Measurements from ENCODE around the gene PRX.
A peak's percentile ranks its signal among the peaks of the same experiment; 100 is the strongest.
"Not testable (repeated sequence)": the region's sequence is repeated elsewhere in the genome, so short reads cannot be mapped to it uniquely, and the experiment has no call there.

PRX gene

GRCh38 chr19:40414542-40415535, 1.7 kb upstream of the PRX start:
- no peak for DNase-seq

DNA sequence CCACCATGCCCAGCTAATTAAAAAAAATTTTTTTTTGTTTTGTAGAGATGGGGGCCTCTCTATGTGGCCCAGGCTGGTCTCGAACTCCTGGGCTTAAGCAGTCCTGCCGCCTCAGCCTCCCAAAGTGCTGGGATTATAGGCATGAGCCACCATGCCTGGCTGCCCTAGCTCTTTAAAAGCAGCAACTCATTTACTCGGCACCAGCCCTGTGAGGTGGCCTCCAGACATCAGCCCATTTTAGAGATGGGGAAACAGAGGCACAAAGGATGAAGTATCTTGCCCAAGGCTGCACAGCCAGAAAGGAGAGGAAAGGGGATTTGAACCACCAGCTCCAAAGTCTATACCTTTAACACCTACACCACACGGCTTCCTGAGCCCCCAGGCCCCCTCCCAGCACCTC, 312 bp downstream of the PRX start:
- no peak for DNase-seq

GRCh38 chr19:40411958-40412499, 1.1 kb downstream of the PRX start:
- no peak for DNase-seq

DNA sequence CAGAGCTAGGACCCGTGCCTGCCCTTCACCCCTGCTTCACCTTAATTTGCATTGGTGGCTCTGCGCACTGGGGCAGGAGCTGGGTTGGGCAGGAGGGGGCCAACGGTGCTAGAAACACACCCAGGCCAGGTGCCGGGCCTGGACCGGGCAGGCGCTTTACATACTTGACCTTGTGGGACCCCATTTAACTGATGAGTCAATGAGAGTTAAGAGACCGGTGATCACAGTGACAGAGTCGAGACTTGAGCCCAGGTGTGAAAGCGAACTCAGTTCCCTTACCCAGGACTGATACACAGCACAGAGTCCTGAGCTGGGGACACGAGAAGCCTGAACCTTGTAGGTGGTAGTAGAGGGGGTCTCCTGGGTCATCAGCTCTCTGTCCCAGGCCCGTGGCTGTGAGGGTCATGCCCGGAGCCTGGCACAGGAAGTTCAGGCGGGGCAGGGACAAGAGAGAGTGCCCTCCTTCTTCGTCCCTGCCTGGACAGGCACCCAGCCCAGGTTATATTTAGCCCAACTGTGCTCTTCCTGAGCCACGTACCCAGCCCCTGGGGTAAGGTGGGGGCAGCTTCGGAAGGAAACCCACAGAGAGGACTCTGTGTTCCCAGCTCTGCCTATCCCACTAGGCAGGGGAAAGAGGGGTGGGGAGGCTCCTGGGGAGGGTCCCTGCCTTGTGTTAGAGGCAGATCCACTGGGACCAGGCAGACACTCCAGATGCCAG, 1.9 kb downstream of the PRX start:
- DNase-seq = no peak

- DNase-seq = no peak
These were observed 3.2 kb downstream of the PRX start for GRCh38 chr19:40410030-40410389.

GRCh38 chr19:40408598-40408925, 4.6 kb downstream of the PRX start:
- DNase-seq = not testable (repeated sequence)

DNA sequence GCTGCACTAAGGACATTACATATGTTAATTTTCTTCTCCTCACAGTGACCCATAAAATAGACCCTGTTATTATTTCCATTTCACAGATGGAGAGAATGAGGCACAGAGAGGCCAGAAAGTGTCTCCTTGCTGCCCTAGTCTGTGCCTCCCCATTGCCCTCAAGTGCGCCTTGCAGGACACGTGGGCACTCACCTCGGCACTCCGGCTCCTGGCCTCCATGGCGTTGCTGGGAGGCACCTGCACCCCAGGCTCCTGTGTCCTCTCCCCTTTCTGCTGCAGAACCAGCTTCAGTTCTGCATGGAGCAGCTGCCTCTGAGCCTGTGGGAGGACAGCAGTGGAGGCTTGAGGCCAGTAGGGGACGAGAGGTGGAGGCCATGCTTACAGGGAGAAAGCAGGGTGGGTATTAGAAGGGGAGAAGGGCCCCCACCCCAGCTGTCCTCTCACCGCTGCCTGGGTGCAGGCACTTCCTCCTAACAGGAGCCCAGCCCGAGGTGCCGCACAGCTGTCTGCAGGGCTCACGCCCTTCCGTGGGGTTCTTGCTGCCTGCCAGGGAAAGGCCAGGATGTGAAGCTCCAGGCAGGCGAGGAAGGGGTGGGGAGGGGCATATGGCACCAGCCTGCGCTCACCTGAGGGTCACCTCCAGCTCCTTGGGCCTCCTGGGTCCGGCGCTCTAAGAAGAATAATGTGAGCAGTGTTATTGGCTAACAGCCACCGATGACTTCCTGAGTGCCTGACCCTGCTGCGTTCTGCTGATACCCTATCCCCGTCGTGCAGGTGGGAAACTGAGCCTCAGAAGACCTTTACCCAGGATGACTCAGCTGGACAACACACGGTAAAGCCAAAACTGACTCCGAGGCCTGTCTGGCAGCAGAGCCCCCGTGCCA, 5.2 kb downstream of the PRX start:
- no peak for DNase-seq

- no peak for DNase-seq
These were observed 9.8 kb downstream of the PRX start for GRCh38 chr19:40403262-40403984.

DNA sequence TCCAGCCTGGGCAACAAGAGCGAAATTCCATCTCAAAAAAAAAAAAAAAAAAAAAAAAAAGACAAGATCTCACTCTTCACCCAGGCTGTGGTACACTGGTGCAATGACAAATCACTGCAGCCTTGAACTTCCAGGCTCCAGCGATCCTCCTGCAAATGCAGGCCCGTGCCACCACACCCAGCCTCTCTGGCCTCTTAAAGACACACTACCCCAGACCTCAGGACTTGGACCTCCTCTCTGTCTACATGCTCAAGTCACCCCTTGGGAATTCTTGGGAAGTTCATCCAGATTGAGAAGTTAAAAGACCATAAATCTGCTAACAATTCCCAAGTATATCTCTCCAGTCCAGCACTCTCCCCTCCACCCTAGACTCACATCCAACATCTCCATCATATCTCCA, 12.6 kb downstream of the PRX start:
- DNase-seq = no peak

GRCh38 chr19:40398417-40399131, 14.6 kb downstream of the PRX start:
- DNase-seq = peak; percentile 64

GRCh38 chr19:40397568-40397906, 15.6 kb downstream of the PRX start:
- no peak for DNase-seq

GRCh38 chr19:40396886-40397567, 16.2 kb downstream of the PRX start:
- no peak for DNase-seq

DNA sequence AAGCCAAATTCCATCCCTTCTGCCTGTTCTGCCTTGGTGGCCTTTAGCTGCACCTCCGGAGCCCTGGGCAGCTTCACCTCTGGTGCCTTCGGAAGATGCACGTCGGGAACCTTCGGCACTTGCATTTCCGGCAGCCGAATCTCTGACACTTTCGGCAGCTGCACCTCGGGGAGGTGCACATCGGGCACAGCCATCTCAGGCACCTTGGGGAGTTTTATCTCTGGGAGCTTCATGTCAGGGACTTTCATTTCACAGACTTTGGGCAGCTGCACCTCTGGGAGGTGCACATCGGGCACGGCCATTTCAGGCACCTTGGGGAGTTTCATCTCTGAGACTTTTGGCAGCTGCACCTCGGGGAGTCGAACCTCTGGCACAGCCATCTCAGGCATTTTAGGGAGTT, 17.2 kb downstream of the PRX start:
- no peak for DNase-seq

DNA sequence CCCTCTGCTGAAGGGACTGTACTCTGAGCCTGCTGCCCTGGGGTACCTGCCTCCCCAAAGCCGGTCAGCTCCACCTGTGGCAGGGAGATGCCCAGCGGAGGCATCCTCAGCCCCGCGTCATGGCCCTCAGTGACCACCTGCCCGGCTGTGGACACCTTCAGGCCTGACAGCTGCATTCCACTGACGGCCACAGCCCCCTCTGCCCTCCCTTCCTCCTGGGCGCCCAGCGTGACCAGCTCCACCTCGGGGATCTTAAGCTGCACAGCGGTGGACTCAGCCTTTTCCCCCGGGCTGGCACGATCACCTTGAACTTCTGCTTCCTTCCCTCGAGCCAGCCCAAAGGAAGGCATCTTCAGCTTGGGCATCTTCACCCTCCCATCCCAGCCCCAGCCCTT, 18.4 kb downstream of the PRX start:
- no peak for DNase-seq

GRCh38 chr19:40393894-40394815, 19.0 kb downstream of the PRX start:
- DNase-seq = no peak

GRCh38 chr19:40392894-40393517, 20.2 kb downstream of the PRX start:
- DNase-seq = no peak

- DNase-seq = no peak
These were observed 21.1 kb downstream of the PRX start for GRCh38 chr19:40392123-40392522.

- no peak for DNase-seq
These were observed 23.0 kb downstream of the PRX start, which contains the start of gene HIPK4 for GRCh38 chr19:40390084-40390742. Gene HIPK4, minus strand, starts transcription at chr19:40390181. Its CDS starts 279 bp downstream, at chr19:40389902.

All from retina (tissue), 1 donor.